ENCODE results near the gene DNLZ.
"Not testable (repeated sequence)": the region's sequence is repeated elsewhere in the genome, so short reads cannot be mapped to it uniquely, and the experiment has no call there.

The DNLZ gene

DNA sequence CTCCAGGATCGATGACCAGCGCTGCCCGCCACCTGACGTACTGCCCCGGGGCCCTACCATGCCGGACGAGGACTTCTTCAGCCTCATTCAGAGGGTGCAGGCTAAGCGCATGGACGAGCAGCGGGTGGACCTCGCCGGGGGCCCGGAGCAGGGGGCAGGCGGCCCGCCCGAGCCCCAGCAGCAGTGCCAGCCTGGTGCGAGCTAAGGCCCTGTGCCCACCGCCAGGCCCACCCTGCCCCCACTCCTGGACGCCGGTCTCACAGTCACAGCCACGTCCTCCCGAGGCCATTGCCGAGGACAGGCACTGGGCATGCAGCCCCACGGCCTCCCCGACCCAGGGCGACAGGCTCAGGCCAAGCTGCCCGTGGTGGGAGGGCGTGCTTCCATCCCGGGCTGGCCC lies 5.5 kb downstream of the DNLZ start:
- no peak for DNase-seq

DNA sequence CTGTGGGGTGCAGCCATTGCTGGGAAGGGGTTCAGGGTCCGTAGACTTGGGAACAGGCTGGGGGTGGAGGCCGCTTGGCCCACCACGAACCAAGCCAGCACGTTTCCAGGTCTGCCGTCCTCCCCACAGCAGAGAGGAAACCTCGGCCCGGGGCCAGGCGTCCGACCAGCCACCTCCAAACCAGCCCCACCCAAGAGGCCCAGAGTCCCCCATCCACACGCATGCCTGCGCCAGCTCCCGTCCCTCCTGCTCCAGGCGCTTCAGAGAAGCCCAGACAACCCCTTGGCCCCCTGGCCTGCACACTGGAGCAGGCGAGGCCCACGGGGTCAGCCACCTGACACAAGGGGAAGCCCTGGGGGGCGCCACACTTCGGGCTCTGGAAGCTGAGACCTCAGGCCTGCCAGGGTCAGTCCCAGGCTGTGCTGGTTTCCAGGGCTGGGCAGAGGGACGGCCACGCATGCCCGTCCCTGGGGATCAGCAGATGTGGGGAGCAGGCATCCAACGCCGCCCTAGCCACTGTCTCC lies 6.3 kb downstream of the DNLZ start:
- no peak for DNase-seq

DNA sequence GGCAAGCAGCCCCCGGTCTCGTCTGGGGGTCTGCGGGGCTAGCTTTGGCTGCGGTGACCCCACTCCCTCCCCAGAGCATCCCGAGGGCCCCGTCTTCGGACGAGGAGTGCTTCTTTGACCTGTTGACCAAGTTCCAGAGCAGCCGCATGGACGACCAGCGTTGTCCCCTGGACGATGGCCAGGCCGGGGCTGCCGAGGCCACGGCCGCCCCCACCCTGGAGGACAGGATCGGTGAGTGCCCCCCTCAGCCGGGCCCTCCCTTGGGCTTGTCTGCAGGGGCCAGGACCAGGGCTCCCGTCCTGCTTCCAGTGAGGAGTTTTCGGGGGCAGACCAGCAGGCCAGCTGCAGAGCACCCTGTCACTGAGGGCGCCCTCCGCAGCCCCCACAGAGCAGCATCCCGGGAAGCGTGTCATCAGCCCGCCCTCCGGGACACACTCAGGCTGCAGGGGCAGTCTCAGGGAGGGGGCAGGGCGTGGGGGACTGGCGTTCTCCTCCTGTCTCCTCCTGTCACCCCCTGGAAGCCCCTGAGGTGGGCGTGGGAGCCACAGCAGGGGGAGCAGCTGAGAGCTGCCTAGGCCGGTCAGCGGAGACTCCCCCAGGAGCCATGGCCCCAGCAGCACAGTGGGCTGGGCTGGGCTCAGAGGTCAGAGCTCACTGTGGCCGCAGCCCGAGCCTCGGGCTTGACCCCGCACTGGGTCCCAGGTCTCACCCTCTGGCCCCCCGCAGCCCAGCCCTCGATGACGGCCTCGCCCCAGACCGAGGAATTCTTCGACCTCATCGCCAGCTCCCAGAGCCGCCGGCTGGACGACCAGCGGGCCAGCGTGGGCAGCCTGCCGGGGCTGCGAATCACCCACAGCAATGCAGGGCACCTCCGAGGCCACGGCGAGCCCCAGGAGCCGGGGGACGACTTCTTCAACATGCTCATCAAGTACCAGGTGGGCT lies 7.7 kb downstream of the DNLZ start:
- no peak for DNase-seq

DNA sequence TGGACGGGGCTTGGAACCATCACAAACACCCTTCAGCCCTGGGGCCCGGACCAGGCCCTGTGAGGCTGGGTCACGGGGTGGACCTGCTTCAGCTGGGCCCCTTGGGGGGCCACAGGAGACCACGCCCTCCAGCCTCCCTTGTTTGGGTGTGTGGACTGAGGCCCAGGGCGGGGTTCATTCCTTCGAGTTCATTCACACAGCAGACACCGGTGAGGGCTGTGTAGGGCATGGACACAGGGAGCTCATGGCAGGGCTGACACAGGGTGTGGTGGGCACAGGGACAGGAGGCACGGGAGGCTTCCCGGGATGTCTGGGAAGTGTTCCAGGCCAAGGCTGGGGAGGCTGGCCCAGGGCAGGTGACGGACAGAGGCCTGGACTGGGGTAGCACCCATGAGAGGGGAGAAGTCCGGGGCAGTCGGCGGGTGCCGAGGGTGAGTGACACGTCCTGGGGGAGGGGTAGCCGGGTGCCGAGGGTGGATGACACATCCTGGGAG lies 8.9 kb downstream of the DNLZ start:
- DNase-seq: peak; percentile 58

DNA sequence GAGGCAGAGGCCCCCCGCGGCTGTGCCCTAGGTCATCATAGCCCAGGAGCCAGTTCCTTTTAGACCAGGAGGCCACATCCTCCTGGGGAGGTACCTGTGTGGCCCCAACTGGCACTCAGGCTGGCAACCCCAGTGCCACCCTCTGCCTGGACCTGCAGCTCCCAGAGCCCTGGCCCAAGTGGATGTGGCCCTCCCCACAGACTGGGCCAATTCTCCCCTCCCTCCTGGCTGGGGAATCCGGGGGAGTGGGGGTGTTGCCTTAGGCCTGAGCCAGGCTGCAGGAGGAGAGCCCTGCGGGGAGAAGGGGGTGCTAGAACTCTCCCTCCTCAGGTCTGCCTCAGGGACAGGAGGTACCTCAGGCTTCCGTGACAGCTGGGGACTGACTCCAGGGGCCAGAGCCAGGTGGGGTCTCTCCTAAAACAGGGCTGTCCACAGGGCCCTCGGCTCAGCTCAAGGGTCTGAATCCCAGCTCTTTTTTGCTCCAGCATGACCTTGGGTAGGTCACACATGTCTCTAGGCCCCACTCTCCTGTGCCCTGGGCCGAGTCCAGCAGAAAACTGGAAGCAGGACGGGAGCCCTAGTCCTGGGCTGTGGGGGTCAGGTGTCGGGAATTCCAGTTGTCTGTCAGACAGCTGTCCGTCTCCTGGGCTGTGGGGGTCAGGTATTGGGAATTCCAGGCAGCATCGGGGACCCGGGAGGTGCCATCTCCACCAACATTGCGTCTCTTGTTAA lies 9.6 kb downstream of the DNLZ start:
- DNase-seq: no peak

DNA sequence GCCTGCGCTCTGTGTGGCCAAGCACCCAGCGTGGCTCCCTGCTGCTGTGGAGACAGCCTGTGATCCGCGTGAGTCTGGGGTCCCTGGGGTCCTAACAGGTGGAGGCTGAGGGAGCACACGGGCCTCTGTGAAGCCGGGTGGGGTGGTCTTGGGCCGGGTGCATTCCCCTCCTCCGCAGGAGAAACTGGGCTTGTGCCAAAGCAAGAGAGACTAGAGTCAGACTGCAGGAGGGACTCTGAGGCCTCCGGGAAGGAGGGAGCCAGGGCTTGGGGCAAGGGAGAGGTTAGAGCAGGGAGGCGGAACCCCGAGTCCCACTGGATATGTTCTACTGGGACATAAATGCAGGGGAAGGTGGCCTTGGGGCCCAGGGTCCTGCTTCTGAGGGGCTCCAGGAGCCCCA lies 10.5 kb downstream of the DNLZ start:
- peak; percentile 47 for DNase-seq

DNA sequence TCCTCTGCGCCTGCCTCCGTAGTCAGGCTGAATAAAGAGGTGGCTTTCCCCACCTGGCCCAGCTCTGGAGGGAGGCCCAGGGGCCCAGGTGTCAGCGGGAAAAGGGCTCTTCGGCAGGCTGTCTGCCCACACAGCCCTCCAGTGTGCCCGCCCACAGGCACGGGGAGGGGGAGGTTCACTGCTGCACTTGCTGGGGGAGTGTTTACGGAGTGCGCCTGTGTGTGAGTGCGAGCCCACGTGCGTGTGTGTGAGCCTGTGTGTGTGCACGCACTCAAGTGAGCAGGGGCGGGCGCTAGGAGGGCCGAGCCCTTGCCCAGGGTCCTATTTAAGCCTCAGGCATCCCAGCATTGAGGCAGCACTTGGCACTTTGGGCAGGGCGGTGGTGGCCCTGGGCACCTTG lies 10.9 kb downstream of the DNLZ start:
- DNase-seq: peak; percentile 91

DNA sequence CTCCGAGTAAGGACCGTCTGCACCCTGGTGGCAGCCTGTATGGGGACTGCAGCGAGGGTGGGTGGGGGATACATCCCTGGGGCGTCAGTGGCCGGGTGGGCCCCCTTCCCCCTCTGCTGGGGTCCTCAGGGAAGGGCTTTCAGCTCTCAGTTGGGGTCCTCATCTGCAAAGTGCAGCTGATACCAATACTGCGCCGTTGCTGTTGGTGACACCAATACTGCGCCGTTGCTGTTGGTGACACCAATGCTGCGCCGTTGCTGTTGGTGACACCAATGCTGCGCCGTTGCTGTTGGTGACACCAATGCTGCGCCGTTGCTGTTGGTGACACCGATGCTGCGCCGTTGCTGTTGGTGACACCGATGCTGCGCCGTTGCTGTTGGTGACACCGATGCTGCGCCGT lies 11.7 kb downstream of the DNLZ start:
- DNase-seq: not testable (repeated sequence)

DNA sequence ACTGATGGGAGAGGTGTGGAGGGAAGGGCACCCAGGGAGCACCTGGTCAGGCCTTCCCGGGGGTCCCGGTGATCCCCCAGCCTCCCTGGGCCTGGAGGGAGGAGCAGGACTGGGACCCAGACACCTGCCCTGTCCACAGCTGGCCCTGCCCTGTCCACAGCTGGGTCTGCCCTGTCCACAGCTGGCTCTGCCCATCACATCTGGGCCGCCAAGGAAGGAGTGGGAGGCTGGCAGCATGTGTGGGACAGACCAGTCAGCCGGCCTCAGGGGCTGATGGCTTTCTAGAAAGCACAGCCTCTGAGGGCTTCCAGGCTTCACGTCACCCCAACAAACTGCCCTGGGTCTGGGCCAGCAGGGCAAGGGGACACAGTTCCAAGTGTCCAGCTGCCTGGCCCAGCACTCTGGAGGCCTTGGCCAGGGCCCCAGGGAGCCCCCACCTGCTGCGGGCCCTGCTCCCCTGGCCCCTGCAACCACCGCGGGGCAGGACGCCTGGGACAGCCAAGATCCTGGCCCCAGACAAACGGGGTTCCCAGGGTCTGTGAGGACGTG lies 12.2 kb downstream of the DNLZ start:
- DNase-seq: no peak

DNA sequence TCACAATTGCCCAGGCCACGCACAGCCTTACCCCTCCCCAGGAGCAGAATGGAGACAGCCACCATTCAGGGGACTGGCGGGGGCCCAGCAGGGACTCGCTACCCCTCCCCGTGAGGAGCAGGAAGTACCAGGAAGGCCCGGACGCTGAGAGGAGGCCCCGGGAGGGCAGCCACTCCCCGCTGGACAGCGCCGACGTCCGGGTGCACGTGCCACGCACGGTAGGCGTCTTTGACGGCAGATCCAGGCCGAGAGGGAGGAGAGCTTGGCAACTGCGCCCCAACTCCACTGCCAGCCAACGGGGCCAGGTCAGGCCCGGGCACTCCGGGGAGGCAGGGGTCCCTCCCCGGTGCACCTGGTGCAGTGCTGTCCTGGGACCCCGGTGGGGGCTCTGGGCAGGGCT lies 14.0 kb downstream of the DNLZ start:
- no peak for DNase-seq

DNA sequence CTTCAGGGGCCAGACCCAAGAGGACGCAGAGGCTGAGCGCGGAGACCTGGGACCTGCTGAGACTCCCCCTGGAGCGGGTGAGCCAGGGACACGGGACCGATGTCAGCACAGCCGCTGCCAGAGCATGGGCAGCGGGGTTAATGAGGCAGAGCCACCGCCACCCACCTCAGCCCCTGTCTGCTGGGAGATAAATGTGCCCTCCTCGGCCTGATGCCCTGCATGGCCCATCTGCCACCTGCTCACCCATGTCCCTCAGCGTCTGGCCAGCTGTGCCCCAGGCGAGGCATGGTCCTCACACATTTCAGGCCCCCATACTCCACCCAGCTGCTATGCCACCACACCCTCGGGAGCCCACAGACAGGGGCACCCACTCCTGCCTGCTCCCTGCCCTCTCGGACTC lies 14.9 kb downstream of the DNLZ start:
- no peak for DNase-seq

DNA sequence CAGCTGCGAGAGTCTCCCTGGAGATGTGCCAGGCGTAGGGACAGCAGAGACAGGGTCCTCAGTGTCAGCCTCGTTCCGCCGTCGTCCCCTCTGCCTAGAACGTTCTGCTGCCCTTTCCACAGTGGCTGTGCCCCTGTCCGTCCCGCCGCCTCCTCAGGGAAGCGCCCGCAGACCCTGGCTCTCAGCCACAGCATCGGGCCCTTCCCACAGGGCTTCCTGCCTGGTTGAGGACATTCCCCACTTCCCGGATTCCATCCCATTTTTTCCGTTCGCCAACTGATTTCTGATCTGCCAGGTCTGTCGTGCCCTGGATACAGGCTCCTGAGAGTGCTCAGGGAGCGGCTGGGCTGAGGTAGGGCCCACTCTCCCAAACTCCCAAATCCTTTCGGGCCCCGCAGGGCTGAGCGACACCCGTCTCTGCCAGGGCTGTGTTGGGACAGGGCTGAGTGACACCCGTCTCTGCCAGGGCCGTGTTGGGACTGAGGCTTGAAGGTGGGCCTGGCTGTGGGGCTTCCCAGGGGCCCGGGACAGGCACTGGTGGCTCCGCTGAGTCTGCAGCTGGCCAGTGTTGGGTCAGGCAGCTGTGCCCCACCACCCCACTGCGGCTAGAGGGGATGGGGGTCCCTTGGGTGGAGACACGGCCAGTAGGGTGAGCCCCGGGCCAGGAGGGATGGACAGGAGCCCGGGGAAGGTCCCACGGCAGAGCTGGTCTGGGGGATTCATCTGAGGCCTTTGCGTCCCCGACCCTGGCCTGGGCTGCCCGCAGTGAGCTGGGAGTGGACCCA lies 15.9 kb downstream of the DNLZ start:
- DNase-seq: no peak

DNA sequence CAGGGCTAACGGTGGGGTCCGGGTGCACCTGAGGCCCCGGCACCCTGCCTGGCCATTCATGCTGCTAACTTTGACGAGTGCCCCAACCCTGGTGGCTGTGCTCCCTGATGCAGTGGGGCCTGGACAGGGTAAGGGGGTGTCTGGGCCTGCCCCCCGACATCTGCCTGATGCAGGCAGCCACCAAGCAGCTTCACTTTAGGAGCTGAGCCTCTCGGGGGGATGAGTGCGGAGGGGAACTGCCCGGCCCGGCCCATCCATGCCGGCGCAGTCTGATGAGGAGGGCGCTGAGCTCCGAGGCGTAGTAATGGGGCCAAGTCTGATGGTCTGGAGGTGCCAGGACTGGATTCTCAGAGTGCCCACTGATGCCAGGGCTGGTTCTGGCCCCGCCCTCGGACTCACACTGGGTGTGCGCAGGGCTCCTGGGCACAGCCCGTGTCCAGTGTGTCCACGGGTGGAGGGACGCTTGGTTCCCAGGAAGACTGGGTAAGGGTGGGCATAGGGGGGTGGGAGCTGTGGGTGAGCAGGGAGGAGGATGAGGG lies 16.5 kb downstream of the DNLZ start:
- DNase-seq: no peak

DNA sequence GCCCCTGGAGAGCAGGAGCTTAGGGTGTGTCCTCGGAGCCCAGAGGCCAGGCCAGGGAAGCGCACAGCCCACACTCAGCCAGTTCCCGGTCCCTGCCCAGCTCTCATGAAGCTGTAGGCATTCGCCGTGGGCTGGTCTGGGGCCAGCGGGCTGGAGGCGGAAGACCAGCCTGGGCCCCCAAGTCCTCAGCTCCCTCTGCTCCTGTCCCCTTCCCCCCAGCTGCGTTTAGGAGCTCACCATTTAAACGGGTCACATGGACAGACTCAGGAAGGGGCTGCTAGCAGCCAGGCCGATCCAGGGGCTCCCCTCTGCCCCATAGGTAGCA lies 17.4 kb downstream of the DNLZ start:
- no peak for DNase-seq

DNA sequence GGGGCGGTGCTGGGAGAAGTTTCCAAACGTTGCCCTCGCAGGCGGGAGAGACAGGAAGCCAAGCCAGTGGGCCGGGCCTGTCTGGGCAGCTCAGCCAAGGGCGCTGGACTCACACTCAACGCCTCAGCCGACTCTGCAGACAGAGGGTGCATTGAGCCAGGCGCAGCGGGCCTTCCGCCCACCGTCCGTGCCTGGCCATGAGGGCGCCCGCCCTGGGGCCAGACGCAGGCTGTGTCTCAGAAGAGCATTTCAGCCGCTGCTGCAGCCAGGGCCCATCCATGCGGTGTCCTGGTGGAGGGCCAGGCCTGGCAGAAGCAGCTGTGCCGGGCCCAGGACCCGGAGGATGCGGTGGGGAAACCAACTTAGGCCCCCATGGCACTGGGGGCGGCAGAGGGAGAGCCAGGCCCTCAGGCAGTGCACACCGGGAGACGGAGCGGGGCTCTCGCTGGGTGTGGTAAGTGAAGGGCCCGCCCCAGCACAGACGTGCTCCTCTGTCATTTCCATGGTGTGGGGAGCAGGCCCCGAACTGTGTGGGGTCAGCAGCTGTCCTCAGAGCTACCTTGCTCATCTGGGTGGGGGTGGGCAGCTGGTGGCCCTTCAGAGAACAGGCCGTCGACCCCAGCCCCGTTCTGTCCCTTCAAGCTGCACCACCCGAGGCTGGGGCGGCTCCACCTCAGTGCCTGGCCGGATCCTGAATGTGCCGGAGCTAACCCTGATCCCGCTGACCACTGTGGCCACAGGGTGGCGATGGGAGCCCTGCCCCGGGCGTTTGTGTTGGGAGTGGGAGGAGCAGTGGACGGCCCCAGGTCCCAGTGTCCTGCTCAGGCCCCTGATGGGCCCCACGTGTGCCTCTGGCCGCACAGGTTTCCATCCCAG lies 18.0 kb downstream of the DNLZ start:
- DNase-seq: peak; percentile 85

DNA sequence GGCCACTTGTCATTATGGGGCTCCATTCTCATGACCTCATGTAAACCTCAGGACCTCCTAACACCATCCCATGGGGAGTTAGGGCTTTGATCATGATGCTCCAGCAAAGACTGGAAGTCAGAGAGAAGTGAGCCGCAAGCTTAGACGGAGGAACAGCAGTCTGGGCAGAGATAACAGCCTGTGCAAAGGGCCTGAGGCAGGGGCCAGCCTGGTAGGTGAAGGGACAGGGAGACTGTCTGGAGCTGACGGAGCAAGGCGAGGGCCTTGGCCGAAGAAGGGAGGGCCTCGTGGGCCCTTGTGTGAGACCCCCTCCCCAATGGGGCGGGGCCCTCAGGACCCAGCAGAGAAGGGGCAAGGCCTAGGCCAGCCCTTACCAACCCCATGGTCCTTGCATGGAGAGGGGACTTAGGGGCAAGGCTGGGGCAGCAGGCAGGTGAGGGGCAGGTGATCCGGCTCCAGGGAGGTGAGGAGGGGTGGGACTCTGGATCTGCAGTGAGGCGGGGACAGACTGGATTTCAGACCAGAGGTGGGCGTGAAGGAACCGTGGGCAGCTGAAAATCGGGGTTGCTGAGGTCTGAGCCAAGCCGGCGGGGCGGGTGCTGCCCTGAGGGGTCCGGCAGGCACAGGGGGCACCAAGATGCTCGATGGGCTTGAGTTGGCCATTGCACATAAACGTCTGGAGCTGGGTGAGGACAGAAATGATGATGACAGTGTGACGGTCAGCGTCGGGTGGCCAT lies 18.8 kb downstream of the DNLZ start:
- no peak for DNase-seq

DNA sequence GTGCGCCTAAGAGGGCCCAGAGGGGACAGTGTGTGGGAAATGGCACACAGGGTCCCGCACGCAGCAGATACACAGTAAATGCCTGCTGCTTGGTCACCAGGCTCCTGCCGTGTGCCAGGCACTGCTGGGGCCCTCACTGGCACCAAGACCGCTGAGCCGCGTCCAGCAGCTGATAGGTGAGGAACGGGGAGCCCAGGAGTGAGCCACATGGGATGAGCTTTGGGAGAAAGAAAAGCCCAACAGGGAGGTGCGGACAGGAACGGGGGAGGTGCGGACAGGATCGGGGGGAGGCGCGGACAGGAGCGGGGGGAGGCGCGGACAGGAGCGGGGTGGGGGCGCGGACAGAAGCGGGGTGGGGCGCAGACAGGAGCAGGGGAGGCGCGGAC lies 19.7 kb downstream of the DNLZ start:
- no peak for DNase-seq

DNA sequence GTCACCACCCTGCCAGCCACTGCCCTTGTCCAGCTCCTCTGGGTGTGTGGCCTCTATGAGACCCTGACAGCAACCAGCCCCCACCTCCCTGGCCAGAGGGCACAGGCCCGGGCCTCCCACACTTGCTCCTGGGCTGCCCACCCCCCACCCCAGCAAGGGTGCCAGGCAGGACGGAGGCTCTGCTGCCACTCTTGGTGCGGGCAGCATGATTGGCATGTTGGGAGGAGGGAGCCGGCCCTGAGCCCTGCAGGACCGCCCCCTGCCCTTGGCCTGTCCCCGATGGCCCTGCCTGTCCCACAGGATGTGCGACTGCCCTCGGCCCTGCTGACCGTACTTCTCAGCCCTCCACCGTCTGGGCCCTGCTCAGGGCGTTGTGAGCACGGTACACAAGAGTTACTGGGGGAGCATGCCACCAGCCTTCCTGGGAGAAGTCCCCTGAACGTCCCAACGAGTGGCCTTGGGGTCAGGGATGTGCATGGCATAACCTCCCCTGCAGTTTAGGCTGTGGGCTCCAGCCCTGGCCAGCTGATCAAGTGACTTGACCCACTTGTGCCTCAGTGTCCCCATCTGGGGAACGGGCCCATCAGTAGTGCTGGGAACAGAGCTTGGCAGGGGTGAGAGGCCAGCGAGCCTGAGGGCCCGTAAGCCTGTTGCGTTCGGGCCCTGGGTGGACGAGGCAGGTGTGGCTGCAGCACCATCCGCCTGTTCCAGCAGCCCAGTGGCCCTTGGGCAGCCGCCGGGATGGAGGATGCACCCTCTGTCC lies 20.2 kb downstream of the DNLZ start:
- no peak for DNase-seq

DNA sequence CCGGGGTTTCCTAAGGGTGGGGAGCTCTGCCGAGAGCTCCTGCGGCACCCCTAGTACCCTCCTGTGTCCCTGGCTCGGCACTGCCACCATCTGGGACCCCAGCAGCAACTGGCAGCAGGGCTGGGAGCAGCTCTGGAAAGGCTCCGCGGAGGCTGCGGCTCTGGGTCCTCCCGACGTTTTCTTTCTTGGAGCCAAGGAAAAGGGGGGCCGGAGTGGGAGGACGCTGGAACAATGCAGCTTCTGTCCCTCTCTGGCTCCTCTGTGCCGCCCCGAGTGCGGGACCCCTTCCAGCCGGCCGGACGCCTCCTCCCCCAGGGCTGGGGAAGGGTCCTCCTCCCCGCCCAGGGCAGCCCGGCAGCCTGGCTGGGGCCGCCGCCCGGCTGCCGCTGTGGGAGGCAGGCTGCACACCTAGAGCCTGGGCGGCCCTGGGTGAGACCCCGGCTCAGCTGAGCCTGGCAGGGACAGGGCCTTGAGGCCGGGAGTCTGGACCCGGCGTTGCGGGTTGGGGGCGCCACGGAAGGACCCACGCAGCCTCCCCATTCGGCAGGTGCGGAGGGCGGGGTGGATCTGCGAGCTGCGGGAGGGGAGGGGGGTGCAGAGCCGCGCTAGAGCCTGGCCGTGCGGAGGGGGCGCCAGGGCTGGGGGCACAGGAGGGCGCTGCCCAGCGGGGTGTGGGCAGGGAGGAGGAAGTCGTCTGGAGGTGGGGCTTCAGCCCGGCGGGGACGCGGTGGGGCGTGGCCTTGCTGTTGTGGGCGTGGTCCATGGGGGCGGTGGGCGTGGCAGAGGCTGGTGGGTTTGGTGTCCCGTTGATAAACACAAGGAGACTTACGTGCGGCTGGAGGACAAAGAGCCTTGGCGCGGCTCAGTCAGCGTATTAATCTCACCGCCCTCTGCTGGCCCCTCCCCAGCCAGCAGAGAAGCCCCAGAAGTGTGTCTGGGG lies 21.1 kb downstream of the DNLZ start:
- DNase-seq: peak; percentile 65
